ENCODE measurements around the gene RACGAP1. TPM values are rescaled to one million over a fixed set of nuclear protein-coding genes. Genes with fewer than 3 reads are reported as not detected.

RACGAP1 gene
- total RNA-seq, 1 donor from 2014 or later: 18.8 TPM

DNA sequence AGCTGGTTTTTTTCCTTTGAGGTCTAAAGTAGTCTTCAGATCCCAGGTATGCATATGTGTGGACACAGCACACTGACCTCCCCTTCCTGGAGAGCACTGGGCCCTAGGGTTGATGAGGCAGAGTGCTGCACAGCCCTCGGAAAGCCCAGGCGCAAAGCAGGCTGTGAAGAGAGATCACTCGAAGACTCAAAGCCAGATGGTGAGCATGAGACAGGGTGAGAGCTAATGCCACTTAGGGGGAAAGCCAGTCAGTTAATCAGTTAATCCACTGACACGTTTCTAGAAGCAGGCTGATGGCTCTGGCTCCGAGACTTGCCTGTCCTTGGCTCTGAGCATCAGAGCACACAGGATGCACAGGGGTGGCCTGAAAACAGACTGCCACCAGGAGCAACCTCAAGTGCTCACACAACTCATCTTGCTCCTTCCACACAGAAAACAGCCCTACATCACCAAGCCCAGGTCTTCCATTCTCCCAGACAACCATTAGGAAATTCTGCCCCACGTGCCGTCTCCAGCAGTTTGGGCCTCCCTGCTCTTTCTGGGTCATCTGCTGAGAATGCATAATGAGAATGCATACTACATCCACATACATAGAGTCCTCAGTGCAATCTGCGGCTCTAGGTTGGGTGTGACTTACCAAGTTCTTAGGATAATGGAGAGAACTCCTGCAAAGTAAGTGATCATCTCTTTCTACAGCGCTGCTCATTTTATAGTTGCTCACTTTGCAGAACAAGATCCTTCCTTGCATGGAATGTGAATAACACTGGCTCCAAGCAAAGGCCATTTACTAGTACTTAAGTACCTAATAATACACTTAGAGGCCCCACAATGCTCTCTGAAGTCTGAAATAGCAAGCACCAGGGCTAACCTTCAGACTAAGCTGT is 40.6 kb downstream of the RACGAP1 start:
- Mint-ChIP-seq H3K4me3 (ENCODE audit: unreplicated experiment) (no peak overlapping the region), H3K9me3 (ENCODE audit: unreplicated experiment) (no peaks in the 10 kb centered on the region), H3K27ac (ENCODE audit: unreplicated experiment) (peak overlapping the region; percentile 34), H3K27me3 (ENCODE audit: low read depth, unreplicated experiment) (peaks cover 3% of the 10 kb centered on the region), H3K4me1 (ENCODE audit: low read depth, unreplicated experiment) (peaks cover 34% of the 10 kb centered on the region), H3K36me3 (ENCODE audit: low read depth, unreplicated experiment) (peaks cover 2% of the 10 kb centered on the region)
- H3K36me3 ChIP-seq (ENCODE audit: insufficient read depth, low read length): peaks cover 3% of the 10 kb centered on the region
- H3K4me3 ChIP-seq (ENCODE audit: insufficient read depth, low read depth, low read length): no peak overlapping the region
- H3K9ac ChIP-seq (ENCODE audit: low read length): peak overlapping the region; percentile 44
- H4K20me1 ChIP-seq (ENCODE audit: insufficient read depth, low read length): no peaks in the 10 kb centered on the region
- DNase-seq (ENCODE audit: low read depth): no peak
- H3K9me3 ChIP-seq (ENCODE audit: insufficient read depth, low read depth, low read length): no peaks in the 10 kb centered on the region
- H2AFZ ChIP-seq (ENCODE audit: low read depth, low read length): peak overlapping the region; percentile 19
- H3K4me1 ChIP-seq (ENCODE audit: insufficient read depth, low read length): peaks cover 14% of the 10 kb centered on the region
- no peaks in the 10 kb centered on the region for H3K79me2 ChIP-seq (ENCODE audit: insufficient read depth, low read length)
- no peaks in the 10 kb centered on the region for H3K27me3 ChIP-seq (ENCODE audit: insufficient read depth, low read length)
- H3K4me2 ChIP-seq (ENCODE audit: low read length): peak overlapping the region; percentile 72
- TF ChIP-seq EZH2 (IDR thresholded peaks at IDR 0.05; ENCODE audit: insufficient read depth, low read length): no peak
- TF ChIP-seq, protein P1, sequence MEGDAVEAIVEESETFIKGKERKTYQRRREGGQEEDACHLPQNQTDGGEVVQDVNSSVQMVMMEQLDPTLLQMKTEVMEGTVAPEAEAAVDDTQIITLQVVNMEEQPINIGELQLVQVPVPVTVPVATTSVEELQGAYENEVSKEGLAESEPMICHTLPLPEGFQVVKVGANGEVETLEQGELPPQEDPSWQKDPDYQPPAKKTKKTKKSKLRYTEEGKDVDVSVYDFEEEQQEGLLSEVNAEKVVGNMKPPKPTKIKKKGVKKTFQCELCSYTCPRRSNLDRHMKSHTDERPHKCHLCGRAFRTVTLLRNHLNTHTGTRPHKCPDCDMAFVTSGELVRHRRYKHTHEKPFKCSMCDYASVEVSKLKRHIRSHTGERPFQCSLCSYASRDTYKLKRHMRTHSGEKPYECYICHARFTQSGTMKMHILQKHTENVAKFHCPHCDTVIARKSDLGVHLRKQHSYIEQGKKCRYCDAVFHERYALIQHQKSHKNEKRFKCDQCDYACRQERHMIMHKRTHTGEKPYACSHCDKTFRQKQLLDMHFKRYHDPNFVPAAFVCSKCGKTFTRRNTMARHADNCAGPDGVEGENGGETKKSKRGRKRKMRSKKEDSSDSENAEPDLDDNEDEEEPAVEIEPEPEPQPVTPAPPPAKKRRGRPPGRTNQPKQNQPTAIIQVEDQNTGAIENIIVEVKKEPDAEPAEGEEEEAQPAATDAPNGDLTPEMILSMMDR (IDR thresholded peaks at IDR 0.05; ENCODE audit: insufficient read depth, low read depth, low read length): no peak
- no peak for FAIRE-seq
- peak overlapping the region; percentile 23 for H3K27ac ChIP-seq (ENCODE audit: low read depth, low read length)

DNA sequence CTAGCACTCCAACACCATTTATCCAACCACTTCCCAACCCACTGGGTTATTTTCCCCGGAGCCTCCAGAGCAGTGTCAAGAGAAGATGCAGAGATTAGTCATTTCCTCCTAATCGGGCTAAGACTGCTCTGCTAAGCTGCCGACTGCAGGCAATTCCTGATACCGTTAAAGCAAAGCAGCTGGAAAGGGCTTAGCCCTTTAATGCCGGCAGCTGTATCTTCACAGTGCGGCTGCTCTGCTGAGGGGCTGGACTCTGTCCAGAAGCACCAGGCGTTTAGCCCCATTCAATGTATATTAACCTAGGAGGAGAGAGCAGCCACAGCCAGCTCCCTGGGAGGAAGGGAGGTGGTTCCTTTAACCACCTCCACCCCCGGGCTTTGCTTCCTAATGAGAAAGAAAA is 41.4 kb downstream of the RACGAP1 start:
- H3K4me2 ChIP-seq (ENCODE audit: low read length): peak overlapping the region; percentile 72
- no peaks in the 10 kb centered on the region for H3K36me3 ChIP-seq (ENCODE audit: insufficient read depth, low read length)
- no peaks in the 10 kb centered on the region for H3K27me3 ChIP-seq (ENCODE audit: insufficient read depth, low read length)
- peak overlapping the region; percentile 44 for H3K9ac ChIP-seq (ENCODE audit: low read length)
- H3K36me3 Mint-ChIP-seq (ENCODE audit: low read depth, unreplicated experiment): peaks cover 2% of the 10 kb centered on the region
- H3K27ac ChIP-seq (ENCODE audit: low read depth, low read length): peak overlapping the region; percentile 23
- H3K79me2 ChIP-seq (ENCODE audit: insufficient read depth, low read length): no peaks in the 10 kb centered on the region
- H3K27ac Mint-ChIP-seq (ENCODE audit: unreplicated experiment): peak overlapping the region; percentile 78
- DNase-seq (ENCODE audit: low read depth) (peak; percentile 81), FAIRE-seq (peak; percentile 34)
- H3K4me3 Mint-ChIP-seq (ENCODE audit: unreplicated experiment): no peak overlapping the region
- no peaks in the 10 kb centered on the region for H3K9me3 Mint-ChIP-seq (ENCODE audit: unreplicated experiment)
- H3K4me3 ChIP-seq (ENCODE audit: insufficient read depth, low read depth, low read length): no peak overlapping the region
- H3K27me3 Mint-ChIP-seq (ENCODE audit: low read depth, unreplicated experiment): peaks cover 3% of the 10 kb centered on the region
- TF ChIP-seq, protein P1 (IDR thresholded peaks at IDR 0.05; ENCODE audit: insufficient read depth, low read depth, low read length): no peak
- no peak for TF ChIP-seq EZH2 (IDR thresholded peaks at IDR 0.05; ENCODE audit: insufficient read depth, low read length)
- H2AFZ ChIP-seq (ENCODE audit: low read depth, low read length): peak overlapping the region; percentile 19
- peaks cover 14% of the 10 kb centered on the region for H3K4me1 ChIP-seq (ENCODE audit: insufficient read depth, low read length)
- H3K9me3 ChIP-seq (ENCODE audit: insufficient read depth, low read depth, low read length): no peaks in the 10 kb centered on the region
- peaks cover 34% of the 10 kb centered on the region for H3K4me1 Mint-ChIP-seq (ENCODE audit: low read depth, unreplicated experiment)
- H4K20me1 ChIP-seq (ENCODE audit: insufficient read depth, low read length): no peaks in the 10 kb centered on the region

Data from astrocyte (in vitro differentiated cells and primary cell).